Measurements from ENCODE around the gene MYO1D. TPM values are rescaled to one million over a fixed set of nuclear protein-coding genes. Genes with fewer than 3 reads are reported as not detected.
A peak's percentile ranks its signal among the peaks of the same experiment; 100 is the strongest.

MYO1D gene
- total RNA-seq, 1 experiment from 2014 or later: 206 TPM

GRCh38 chr17:32558997-32559650, 317.8 kb downstream of the MYO1D start:
- H3K9me3 ChIP-seq: no peaks in the 10 kb centered on the region
- ChIA-PET POLR2A (no interaction called here), CTCF (no interaction called here)
- intact Hi-C loops (cut with micrococcal nuclease; ENCODE audit: unreplicated experiment): no loop called here
- no peak overlapping the region for H3K4me3 ChIP-seq (ENCODE audit: low read depth, low read length)
- Mint-ChIP-seq H3K4me3 (ENCODE audit: unreplicated experiment) (no peak overlapping the region), H3K27ac (ENCODE audit: unreplicated experiment) (no peak overlapping the region), H3K36me3 (ENCODE audit: insufficient read depth, unreplicated experiment) (peaks cover 32% of the 10 kb centered on the region), H3K9me3 (ENCODE audit: unreplicated experiment) (no peaks in the 10 kb centered on the region), H3K4me1 (ENCODE audit: low read depth, unreplicated experiment) (no peaks in the 10 kb centered on the region), H3K27me3 (ENCODE audit: insufficient read depth, unreplicated experiment) (no peaks in the 10 kb centered on the region)
- BruUV-seq (replicated peaks): TSS peak; percentile 5
- TF ChIP-seq, protein P1, sequence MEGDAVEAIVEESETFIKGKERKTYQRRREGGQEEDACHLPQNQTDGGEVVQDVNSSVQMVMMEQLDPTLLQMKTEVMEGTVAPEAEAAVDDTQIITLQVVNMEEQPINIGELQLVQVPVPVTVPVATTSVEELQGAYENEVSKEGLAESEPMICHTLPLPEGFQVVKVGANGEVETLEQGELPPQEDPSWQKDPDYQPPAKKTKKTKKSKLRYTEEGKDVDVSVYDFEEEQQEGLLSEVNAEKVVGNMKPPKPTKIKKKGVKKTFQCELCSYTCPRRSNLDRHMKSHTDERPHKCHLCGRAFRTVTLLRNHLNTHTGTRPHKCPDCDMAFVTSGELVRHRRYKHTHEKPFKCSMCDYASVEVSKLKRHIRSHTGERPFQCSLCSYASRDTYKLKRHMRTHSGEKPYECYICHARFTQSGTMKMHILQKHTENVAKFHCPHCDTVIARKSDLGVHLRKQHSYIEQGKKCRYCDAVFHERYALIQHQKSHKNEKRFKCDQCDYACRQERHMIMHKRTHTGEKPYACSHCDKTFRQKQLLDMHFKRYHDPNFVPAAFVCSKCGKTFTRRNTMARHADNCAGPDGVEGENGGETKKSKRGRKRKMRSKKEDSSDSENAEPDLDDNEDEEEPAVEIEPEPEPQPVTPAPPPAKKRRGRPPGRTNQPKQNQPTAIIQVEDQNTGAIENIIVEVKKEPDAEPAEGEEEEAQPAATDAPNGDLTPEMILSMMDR (IDR thresholded peaks at IDR 0.05; ENCODE audit: insufficient read depth in 1 of 2, low read depth in 1 of 2, low read length in 1 of 2, severe bottlenecking in 1 of 2, unreplicated experiment in 1 of 2): no peak
- no peaks in the 10 kb centered on the region for H3K4me1 ChIP-seq
- DNase-seq: no peak
- H3K36me3 ChIP-seq (ENCODE audit: control insufficient read depth, insufficient read depth, low read length): no peaks in the 10 kb centered on the region
- no peaks in the 10 kb centered on the region for H3K27me3 ChIP-seq (replicated peaks; ENCODE audit: control insufficient read depth, insufficient read depth, low read length)

GRCh38 chr17:32558326-32558955, 318.5 kb downstream of the MYO1D start:
- Histone ChIP-seq H3K27me3 (replicated peaks; ENCODE audit: control insufficient read depth, insufficient read depth, low read length) (no peaks in the 10 kb centered on the region), H3K4me3 (ENCODE audit: low read depth, low read length) (no peak overlapping the region), H3K36me3 (ENCODE audit: control insufficient read depth, insufficient read depth, low read length) (no peaks in the 10 kb centered on the region), H3K4me1 (no peaks in the 10 kb centered on the region), H3K9me3 (no peaks in the 10 kb centered on the region)
- ChIA-PET CTCF (no interaction called here), POLR2A (no interaction called here)
- TF ChIP-seq, protein P1 (IDR thresholded peaks at IDR 0.05; ENCODE audit: insufficient read depth in 1 of 2, low read depth in 1 of 2, low read length in 1 of 2, severe bottlenecking in 1 of 2, unreplicated experiment in 1 of 2): no peak
- Mint-ChIP-seq H3K9me3 (ENCODE audit: unreplicated experiment) (no peaks in the 10 kb centered on the region), H3K4me1 (ENCODE audit: low read depth, unreplicated experiment) (no peaks in the 10 kb centered on the region), H3K27ac (ENCODE audit: unreplicated experiment) (no peak overlapping the region), H3K36me3 (ENCODE audit: insufficient read depth, unreplicated experiment) (peaks cover 25% of the 10 kb centered on the region), H3K4me3 (ENCODE audit: unreplicated experiment) (no peak overlapping the region), H3K27me3 (ENCODE audit: insufficient read depth, unreplicated experiment) (no peaks in the 10 kb centered on the region)
- no TSS peak for BruUV-seq (replicated peaks)
- no peak for DNase-seq
- intact Hi-C loops (cut with micrococcal nuclease; ENCODE audit: unreplicated experiment): no loop called here

GRCh38 chr17:32555611-32556310, 321.2 kb downstream of the MYO1D start:
- ChIA-PET POLR2A (no interaction called here), CTCF (no interaction called here)
- no peak overlapping the region for H3K4me3 Mint-ChIP-seq (ENCODE audit: unreplicated experiment)
- no peaks in the 10 kb centered on the region for H3K27me3 ChIP-seq (replicated peaks; ENCODE audit: control insufficient read depth, insufficient read depth, low read length)
- TF ChIP-seq, protein P1 (IDR thresholded peaks at IDR 0.05; ENCODE audit: insufficient read depth in 1 of 2, low read depth in 1 of 2, low read length in 1 of 2, severe bottlenecking in 1 of 2, unreplicated experiment in 1 of 2): no peak
- H3K9me3 Mint-ChIP-seq (ENCODE audit: unreplicated experiment): no peaks in the 10 kb centered on the region
- H3K9me3 ChIP-seq: no peaks in the 10 kb centered on the region
- H3K4me3 ChIP-seq (ENCODE audit: low read depth, low read length): no peak overlapping the region
- peaks cover 23% of the 10 kb centered on the region for H3K36me3 Mint-ChIP-seq (ENCODE audit: insufficient read depth, unreplicated experiment)
- DNase-seq: no peak
- intact Hi-C loops (cut with micrococcal nuclease; ENCODE audit: unreplicated experiment): no loop called here
- no peaks in the 10 kb centered on the region for H3K4me1 Mint-ChIP-seq (ENCODE audit: low read depth, unreplicated experiment)
- no peak overlapping the region for H3K27ac Mint-ChIP-seq (ENCODE audit: unreplicated experiment)
- no peaks in the 10 kb centered on the region for H3K27me3 Mint-ChIP-seq (ENCODE audit: insufficient read depth, unreplicated experiment)
- BruUV-seq (replicated peaks): no TSS peak
- no peaks in the 10 kb centered on the region for H3K4me1 ChIP-seq
- H3K36me3 ChIP-seq (ENCODE audit: control insufficient read depth, insufficient read depth, low read length): no peaks in the 10 kb centered on the region
